CD1c-positive myeloid dendritic cell (primary cell): ENCODE results near the gene NTRK2.

Experiments used
- DNase-seq: peaks from one replicate; pipeline ENCODE4 v3.0.0-alpha.2; 2016; ENCODE audit errors: extremely low spot score

Gene NTRK2

GRCh38 chr9:84850830-84851392 lies 181.4 kb downstream of the NTRK2 start:
- DNase-seq, result no peak

- DNase-seq, result no peak
These were observed 182.5 kb downstream of the NTRK2 start for GRCh38 chr9:84851935-84852585.

- DNase-seq, result no peak
These were observed 183.2 kb downstream of the NTRK2 start for GRCh38 chr9:84852617-84853301.

GRCh38 chr9:84856181-84856632 lies 186.7 kb downstream of the NTRK2 start:
- DNase-seq, result no peak

- DNase-seq, result no peak
These were observed 187.7 kb downstream of the NTRK2 start for GRCh38 chr9:84857211-84857610.

GRCh38 chr9:84858364-84858763 lies 188.8 kb downstream of the NTRK2 start:
- DNase-seq, result no peak

GRCh38 chr9:84860249-84861115 lies 191.0 kb downstream of the NTRK2 start:
- no peak for DNase-seq

- DNase-seq, result no peak
These were observed 191.9 kb downstream of the NTRK2 start for GRCh38 chr9:84861455-84861854.

- DNase-seq, result no peak
These were observed 192.8 kb downstream of the NTRK2 start for GRCh38 chr9:84862308-84862707.

- DNase-seq, result no peak
These were observed 193.3 kb downstream of the NTRK2 start for GRCh38 chr9:84862810-84863287.

GRCh38 chr9:84863372-84863771 lies 193.8 kb downstream of the NTRK2 start:
- DNase-seq, result no peak

- DNase-seq, result no peak
These were observed 197.1 kb downstream of the NTRK2 start for GRCh38 chr9:84866396-84867175.

GRCh38 chr9:84867186-84867585 lies 197.7 kb downstream of the NTRK2 start:
- no peak for DNase-seq

GRCh38 chr9:84869091-84869490 lies 199.6 kb downstream of the NTRK2 start:
- DNase-seq, result no peak

- DNase-seq, result no peak
These were observed 202.5 kb downstream of the NTRK2 start for GRCh38 chr9:84871983-84872382.

- DNase-seq, result no peak
These were observed 204.5 kb downstream of the NTRK2 start for GRCh38 chr9:84874022-84874421.

GRCh38 chr9:84874596-84874995 lies 205.1 kb downstream of the NTRK2 start:
- no peak for DNase-seq

- DNase-seq, result no peak
These were observed 205.7 kb downstream of the NTRK2 start for GRCh38 chr9:84875193-84875592.

GRCh38 chr9:84879631-84880030 lies 210.1 kb downstream of the NTRK2 start:
- DNase-seq, result no peak

GRCh38 chr9:84880835-84881234 lies 211.3 kb downstream of the NTRK2 start:
- DNase-seq, result no peak

GRCh38 chr9:84886866-84887265 lies 217.3 kb downstream of the NTRK2 start:
- no peak for DNase-seq
